Measurements from ENCODE around the gene DMKN. TPM values are rescaled to one million over a fixed set of nuclear protein-coding genes. Genes with fewer than 3 reads are reported as not detected.
"Not testable (repeated sequence)": the region's sequence is repeated elsewhere in the genome, so short reads cannot be mapped to it uniquely, and the experiment has no call there.

DMKN gene
- total RNA-seq, 2 experiments from 2014 or later: 0.65 to 2.0 TPM

DNA sequence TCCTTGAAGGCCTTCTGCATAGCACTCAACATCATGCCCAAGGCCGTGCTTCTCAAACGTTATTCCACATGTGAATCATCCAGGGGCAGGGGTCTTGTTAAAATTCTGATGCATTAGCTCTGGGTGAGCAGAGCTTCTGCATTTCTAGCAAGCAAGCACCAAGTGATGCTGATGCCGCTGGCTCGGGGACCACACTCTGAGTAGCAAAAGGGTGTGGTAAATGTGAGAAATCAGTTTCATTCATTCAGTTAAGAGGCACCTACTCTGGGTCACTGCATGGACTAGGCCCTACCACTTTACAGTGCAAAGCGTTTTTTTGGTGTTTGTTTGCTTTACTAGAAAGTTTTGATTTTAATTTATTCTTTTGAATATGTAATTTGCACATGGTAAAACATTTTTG, 30.4 kb downstream of the DMKN start:
- POLR2A ChIA-PET: no interaction called here

DNA sequence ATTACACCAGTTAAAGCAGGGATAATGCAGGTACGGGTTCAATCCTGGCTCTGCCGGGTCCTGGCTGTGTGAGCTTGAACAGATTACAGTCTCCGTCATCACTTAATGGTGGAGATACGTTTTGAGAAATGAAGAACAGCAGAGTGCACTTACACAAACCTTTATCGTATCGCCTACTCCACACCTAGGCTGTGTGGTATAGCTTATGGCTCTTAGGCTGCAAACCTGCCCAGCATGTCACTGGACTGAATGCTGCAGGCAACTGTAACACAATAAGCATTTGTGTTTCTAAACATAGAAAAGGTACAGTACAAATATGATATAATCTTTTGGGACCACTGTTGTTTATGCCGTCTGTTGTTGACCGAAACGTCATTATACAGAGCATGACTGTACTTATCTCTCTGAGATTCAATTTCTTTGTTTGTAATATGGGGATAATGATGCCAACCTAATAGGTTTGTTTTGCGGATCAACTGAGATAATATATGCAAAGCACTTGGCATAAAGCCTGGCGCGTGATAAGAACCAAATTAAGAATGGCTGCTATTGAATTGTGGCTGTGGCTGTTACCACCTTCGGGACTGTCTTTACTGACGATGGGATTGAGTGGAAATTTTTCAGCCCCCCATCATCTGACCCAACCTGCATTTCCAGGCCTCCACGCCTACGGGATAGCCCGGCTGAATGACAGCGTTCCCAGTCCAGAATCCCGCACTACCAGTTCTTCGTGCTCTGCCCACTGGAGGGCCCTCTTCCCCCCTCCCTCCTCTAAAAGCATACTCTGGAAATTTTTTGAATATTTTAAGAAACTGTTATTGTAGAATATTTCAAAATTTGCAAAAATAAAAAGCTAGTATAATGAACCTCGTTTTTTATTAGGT, 34.4 kb downstream of the DMKN start:
- ChIA-PET CTCF (no interaction called here), POLR2A (no interaction called here)

More for the DNA sequence above, 30.4 kb downstream of the DMKN start:
- CTCF ChIA-PET: no interaction called here

DNA sequence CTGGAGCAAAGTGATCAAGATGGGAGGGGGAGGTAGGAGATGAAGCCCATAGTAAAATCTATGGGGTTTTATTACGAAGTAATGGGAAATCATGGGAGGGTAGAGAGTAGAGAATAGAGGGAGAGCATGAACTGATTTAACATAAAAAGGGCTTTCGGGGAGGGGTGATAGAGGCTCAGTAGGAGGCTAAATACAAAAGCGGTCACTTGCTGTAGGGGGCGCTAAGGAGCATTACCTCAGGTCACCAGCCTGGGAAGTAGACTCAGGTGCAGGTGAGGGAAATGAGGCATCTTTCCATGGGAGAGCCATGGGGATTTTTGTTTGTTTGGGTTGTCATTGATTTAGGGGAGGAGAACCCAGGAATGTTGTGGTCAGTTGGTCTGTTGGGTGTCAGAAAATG, 37.3 kb downstream of the DMKN start:
- ChIA-PET POLR2A (no interaction called here), CTCF (no interaction called here)

DNA sequence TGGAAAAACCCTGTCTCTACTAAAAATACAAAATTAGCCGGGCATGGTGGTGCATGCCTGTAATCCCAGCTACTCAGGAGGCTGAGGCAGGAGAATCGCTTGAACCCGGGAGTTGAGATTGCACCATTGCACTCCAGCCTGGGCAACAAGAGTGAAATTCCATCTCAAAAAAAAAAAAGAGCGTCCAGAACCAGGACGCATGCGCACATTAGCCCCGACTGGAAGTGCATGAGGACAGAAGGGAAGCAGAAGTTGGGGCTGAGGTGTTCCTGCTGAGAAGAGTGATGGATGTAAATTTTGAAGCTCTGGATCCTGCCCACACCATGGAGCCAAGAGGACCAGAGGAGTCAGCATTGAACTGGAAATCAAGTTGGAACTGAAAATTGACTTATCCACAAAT, 38.9 kb downstream of the DMKN start:
- POLR2A ChIA-PET, CTCF ChIA-PET: not testable (repeated sequence)

DNA sequence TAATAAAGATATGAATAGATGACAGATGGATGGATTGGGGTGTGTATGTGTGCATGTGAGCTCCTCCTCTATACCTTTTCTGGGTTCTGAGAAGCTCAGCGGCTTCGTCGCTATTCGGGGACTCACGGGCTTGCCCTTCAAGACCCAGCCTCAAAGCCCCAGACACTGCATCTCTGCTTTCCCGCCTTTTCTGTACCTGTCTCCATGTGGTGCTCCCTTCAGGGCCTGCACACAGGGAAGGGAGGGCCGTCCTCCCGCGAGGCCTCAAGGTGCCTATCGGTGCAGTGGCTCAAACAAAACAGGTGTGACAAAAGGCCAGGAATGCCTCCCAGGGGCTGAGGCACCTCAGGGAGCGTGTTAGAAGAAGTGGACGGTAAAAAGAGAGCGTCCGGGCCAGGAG, 39.3 kb downstream of the DMKN start:
- ChIA-PET POLR2A (no interaction called here), CTCF (no interaction called here)

DNA sequence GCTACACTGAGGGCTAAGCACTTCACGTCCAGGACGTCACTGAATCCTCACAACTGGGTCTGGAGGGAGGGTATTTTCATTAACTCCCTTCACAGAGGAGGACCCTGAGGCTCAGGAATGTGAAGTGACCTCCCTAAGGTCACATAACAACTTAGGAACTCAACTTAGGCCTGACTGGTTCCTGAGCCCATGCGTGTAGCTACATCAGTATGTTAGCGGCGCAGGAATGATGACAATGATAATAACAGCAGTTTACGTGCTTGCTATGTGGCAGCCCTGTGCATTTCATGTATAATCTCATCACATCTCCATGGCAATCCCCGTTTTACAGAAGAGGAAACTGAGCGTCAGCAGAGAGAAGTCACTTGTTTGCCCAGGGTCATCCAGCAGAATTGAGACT, 41.5 kb downstream of the DMKN start:
- POLR2A ChIA-PET: no interaction called here
- CTCF ChIA-PET: interaction anchor here (1.9 kb wide), 1 partner anchor 23 kb away, joined by 7 read pairs; no protein-coding TSS in a partner anchor

DNA sequence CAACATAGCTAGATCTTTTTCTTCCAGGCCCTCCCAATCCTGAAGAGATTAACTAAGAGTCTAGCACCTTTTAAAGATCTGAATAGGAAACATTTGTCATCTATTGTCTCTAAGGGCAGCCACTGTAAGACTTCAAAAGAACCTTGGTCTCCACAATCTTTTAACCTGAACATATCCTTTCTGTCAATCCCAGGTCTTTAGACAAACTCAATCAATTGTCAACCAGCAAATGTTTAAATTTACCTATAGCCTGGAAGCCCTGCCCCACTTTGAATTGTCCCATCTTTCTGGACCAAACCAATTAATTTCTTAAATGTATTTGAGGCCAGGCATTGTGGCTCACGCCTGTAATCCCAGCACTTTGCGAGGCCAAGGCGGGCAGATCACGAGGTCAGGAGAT, 42.4 kb downstream of the DMKN start:
- CTCF ChIA-PET, POLR2A ChIA-PET: not testable (repeated sequence)

DNA sequence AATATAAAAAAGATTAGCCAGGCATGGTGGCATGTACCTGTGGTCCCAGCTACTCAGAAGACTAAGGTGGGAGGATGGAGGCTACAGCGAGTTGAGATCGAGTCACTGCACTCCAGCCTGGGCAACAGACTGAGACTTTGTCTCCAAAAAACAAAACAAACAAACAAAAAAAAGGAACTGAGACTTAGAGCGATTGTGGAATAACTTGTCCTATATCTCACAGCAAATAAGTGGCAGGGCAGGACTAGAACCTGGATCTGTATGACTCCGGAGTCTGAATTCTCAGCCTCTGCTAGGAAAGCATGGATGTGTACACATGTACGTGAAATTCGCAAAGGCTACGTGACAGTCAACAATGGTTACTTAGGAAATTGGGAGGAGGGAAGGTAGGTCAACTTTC, 43.3 kb downstream of the DMKN start:
- POLR2A ChIA-PET: no interaction called here
- CTCF ChIA-PET: interaction anchor here (2.0 kb wide), 1 partner anchor 120 kb away, joined by 4 read pairs; no protein-coding TSS in a partner anchor

DNA sequence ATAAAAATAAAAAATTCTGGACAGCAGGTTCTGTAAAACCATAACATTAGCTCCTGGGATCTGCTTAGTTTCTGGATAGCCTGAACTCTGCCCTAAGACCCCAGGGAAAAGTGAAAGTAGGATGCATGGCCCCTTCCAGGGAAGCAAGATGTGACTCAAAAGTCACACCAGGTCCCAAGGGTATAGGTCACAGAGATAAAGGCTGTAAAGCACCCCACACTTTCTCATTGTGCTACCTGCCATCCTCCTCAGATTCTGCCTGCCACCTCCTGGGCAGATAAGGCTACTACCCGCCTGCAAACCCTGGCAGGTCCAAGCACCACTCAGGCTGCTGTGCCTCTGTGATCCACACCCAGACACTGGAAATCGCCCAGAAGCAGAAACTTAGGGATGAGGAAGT, 44.8 kb downstream of the DMKN start:
- POLR2A ChIA-PET: no interaction called here

DNA sequence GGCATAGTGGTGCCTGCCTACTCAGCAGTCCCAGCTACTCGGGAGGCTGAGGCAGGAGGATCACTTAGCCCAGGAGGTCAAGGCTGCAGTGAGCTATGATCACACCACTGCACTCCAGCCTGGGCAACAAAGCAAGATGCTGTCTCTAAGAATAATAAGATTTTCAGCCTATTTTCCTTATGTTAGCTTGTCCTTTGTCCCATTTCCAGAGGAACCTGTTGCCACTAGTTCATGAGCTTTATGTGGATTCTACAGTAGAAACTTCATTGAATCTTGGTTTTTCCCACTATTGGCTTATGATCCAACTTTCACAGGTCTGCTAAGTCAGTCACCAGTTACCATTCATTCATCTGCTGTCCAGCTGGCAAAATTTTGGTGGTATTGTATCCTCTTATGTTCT, 47.2 kb downstream of the DMKN start:
- ChIA-PET CTCF (interaction anchor here (1.8 kb wide), 1 partner anchor 113 kb away, joined by 5 read pairs; no protein-coding TSS in a partner anchor), POLR2A (no interaction called here)

More for the DNA sequence above, 44.8 kb downstream of the DMKN start:
- CTCF ChIA-PET: interaction anchor here (0.6 to 2.0 kb wide), 10 partner anchors 9 to 199 kb away, joined by 3 to 13 read pairs (median 3); no protein-coding TSS in a partner anchor

DNA sequence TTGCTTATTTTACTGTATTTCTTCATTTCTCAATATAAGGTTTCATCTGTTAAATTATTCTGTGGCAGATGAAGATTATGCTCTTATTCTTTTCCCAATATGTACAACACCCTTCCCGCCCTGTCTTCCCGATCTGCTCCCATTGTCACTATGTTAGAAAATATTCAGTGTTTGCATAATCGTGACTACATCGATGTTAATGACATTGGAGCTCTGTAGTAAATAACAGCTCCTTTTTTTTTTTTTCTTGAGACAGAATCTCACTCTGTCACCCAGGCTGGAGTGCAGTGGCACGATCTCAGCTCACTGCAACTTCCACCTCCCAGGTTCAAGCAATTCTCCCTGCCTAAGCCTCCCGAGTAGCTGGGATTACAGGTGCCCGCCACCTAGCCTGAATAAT, 50.5 kb downstream of the DMKN start:
- POLR2A ChIA-PET: not testable (repeated sequence)
- CTCF ChIA-PET: interaction anchor here (1.0 to 2.8 kb wide), 2 partner anchors 32 to 110 kb away, joined by 3 to 11 read pairs; no protein-coding TSS in a partner anchor

DNA sequence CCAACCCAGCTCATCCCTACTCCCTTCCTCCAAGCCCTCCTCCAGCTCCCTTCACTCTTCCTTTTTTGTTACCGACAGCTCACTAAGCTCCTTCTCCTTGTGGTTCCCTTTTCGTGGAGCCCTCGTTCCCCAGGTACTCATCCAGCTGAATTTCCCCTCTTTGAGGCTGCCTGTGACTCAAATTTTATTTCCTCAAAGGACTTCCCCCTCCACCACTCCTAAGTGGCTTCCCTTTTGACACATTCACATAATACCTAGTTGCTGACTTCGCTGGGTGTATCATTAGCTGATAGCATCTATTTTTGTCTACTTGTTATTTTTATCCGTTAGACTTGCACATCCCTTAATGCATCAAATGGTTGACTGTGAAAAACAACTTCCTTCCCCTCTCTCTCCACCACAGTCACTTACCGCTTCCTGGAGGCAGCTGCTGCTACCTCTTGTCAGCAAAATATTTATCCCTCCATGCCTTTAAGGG, 50.9 kb downstream of the DMKN start:
- ChIA-PET CTCF (interaction anchor here (2.8 kb wide), 1 partner anchor 109 kb away, joined by 11 read pairs; no protein-coding TSS in a partner anchor), POLR2A (interaction anchor here (0.6 kb wide), 1 partner anchor 13 kb away, joined by 4 read pairs; no protein-coding TSS in a partner anchor)

DNA sequence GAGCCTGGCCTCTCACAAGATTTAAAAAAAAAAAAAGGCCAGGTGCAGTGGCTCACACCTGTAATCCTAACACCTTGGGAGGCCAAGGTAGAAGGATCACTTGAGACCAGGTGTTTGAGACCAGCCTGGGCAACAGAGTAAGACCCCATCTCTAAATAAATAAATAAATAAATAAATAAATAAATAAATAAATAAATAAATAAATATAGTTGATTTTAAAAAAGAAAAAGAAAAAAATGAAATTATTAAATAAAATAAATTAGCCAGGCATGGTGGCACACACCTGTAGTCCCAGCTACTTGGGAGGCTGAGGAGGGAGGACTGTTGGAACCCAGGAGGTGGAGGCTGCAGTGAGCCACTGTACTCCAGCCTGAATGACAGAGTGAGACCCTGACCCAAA, 51.7 kb downstream of the DMKN start:
- POLR2A ChIA-PET: interaction anchor here (0.6 kb wide), 1 partner anchor 13 kb away, joined by 4 read pairs; no protein-coding TSS in a partner anchor
- CTCF ChIA-PET: interaction anchor here (2.8 kb wide), 1 partner anchor 109 kb away, joined by 11 read pairs; no protein-coding TSS in a partner anchor

DNA sequence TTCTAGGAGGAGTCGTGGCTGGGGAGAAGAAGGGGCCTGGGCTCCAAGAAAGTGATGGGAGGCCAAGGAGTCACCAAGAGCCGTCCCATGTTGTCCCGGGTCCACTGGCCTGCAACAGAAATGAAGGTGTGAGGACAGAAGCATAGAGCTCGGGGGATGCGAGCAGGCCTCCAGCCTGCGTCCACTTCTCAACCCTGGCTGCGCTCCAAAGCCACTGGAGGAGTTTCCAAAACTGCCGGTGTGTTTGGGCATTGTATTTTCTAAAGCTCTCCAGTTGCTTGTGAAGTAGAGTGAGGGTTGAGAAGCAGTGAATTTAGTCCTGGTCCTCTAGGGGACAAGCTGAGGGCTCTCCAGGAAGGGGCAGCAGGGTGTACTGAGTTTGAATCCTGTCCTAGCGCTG, 52.4 kb downstream of the DMKN start:
- CTCF ChIA-PET: interaction anchor here (0.7 to 2.8 kb wide), 2 partner anchors 34 to 108 kb away, joined by 4 to 11 read pairs; no protein-coding TSS in a partner anchor
- POLR2A ChIA-PET: no interaction called here

DNA sequence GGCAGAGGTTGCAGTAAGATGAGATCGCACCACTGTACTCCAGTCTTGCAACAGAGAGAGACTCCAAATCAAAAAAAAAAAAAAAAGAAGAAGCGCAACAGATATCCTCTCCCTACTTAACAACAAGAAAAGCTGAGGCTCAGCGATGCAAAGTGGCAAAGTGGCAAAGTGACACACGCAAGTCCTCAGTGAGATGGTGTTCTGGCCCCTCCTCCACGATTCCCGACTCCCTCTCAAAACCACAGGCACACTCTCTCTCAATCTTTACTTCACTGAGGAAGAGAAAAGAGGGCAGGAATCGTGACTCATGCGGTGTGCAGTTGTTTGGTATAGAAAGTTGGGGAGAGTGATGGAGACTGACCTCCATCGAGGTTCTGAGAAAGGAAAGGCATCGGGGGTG, 52.8 kb downstream of the DMKN start:
- POLR2A ChIA-PET: no interaction called here
- CTCF ChIA-PET: interaction anchor here (0.6 to 2.8 kb wide), 3 partner anchors 35 to 146 kb away, joined by 4 to 11 read pairs (median 4); no protein-coding TSS in a partner anchor

DNA sequence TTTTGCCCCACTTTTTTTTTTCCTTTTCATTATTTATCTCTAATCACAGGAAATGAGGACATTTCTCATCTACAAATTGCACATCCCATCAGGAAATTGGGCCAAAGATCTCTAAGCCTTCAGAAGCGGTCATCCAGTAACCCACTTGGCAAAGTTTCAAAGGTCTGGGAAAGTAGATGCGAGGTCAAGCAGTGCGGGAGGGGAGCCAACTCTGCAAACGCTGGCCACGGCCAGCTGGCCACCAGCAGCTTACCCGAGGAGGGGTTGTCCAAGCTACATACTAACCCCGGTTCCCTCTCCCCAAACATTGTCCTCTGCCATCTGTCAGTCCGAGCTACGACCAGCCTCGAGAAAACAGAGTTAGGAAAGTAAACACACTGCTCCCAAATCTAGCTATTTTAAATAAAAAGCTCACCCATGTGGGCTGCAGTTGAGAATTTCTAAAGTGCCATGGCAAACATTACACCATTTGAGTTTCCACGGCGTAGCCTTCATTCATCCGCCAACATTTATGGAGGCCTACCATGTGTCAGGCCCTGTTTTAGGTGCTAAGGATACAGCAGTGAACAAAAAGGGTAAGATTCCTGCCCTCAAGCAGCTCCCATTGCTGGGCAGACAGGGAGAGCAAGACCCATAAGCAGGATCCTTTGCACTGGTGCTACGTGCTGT, 53.9 kb downstream of the DMKN start:
- POLR2A ChIA-PET: no interaction called here

DNA sequence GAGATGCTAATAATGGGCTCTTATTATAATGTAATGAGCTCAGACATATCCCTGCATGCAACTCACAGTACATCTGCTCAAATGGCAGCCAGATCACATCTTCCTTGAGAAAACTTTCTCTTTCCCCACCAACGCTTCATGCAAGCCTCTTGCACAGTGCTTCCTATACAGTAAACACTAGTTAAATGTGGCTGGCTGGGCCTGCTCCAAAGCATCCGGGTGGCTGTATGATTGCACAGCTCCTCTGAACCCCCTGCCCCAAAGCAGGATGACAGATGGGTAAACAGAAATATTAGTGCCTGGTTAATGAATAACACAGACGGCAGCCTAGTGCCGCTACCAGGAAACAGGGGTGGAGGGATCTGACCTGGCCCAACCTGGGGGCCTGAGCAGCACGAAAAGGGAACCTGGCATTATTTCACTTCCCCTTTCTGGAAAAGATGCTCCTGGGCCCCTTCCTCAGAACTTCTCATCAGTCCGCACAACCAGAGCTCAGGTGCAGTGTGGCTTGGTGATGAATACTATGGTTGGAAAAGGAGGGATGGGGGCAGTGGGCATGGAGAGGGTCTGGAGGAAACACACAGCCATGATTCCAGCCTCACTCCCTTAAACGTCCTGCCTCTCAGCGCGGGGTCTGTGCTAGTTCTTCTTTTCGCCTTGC, 54.6 kb downstream of the DMKN start:
- POLR2A ChIA-PET: interaction anchor here (0.6 kb wide), 1 partner anchor 782 kb away, joined by 3 read pairs; no protein-coding TSS in a partner anchor
- CTCF ChIA-PET: interaction anchor here (1.3 to 1.4 kb wide), 2 partner anchors 9 to 106 kb away, joined by 3 to 4 read pairs; no protein-coding TSS in a partner anchor

More for the DNA sequence above, 53.9 kb downstream of the DMKN start:
- CTCF ChIA-PET: interaction anchor here (0.6 to 1.4 kb wide), 3 partner anchors 9 to 148 kb away, joined by 3 to 4 read pairs (median 4); no protein-coding TSS in a partner anchor

DNA sequence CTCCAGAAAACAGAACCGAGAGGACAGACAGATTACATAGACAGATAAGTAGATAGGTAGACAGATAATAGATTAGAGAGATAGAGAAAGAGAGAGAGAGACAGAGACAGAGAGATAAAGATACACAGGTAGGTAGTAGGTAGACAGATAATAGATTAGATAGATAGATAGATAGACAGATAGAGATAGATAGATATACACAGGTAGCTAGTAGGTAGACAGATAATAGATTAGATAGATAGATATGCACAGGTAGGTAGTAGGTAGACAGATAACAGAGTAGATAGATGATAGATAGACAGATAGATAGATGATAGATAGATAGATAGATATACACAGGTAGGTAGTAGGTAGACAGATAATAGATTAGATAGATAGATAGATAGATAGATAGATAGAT, 55.3 kb downstream of the DMKN start:
- ChIA-PET CTCF (no interaction called here), POLR2A (no interaction called here)

DNA sequence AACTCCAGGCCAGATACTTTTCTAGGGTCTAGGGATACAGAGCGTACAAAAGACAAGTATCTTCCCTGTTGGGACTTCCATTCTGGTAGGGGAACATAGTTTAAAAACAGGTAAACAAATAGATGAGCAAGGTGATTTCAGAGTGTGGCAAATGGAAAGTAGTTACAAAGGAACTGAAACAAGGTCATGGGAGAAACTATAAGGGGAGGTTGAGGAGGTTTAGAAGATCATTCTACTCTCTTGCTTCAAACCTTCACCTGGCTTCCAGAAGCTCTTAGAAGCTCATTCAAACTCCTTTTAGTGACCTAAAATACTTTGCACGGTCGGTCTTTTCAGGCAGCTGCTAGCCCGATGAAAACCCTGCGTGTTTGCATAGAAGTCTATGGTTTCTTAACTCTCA, 56.3 kb downstream of the DMKN start:
- CTCF ChIA-PET: no interaction called here
- POLR2A ChIA-PET: no interaction called here
